ENCODE measurements around the gene ACSM4.
A peak's percentile ranks its signal among the peaks of the same experiment; 100 is the strongest.

ACSM4 gene

DNA sequence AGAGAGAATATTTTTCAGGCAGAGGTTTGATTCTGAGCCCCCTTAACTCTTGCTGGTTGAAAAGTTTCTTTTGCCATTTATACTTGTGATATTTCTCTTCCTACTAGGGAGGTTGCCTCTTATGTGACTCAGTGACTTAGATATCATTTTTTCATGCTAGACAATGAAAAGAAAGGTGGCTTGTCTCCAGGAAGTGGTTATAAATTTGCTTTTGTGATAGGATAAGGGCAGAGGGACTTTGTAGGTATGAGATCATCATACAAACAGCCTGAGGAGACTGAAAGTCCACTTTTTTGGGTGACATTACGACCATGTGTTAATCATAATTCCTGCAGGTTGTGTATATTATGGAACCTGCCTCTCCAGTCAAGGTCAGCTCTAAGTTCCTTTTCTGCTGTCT lies 35.8 kb downstream of the ACSM4 start:
- DNase-seq = no peak

GRCh38 chr12:7344833-7345606 lies 41.1 kb downstream of the ACSM4 start:
- no peak for DNase-seq

DNA sequence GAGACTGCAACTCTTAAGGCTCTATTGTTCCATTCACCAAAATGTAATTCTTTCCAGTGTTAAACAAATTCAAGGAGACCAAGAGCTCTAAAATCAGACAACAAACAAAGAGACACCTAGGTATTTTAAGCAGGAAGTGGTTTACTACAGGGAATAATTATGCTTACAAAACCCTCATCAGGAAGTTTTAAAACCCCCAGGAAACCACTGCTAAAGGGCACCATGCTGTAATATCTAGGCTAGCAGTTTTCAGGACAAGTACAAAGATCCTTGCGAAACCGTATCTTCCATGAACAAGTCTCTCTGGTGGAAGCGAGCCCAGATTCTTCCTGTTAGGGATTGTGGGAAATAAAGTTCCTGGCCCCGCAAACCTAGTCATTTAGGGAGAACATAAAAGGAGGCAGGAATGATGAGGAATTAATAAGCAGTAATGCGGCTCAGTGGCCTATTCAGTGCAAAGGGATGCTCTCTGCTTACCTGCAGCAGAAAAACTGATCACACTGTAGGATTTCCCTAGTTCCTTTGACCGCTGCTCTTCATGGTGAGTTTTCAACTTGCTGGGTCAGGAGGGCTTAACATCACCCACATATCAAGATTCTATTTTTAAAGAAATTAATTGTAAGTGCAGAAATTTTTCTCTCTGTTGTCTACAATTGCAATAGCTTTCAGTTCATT lies 42.8 kb downstream of the ACSM4 start:
- no peak for DNase-seq

- DNase-seq = no peak
Observed at GRCh38 chr12:7349418-7349817, 45.5 kb downstream of the ACSM4 start.

- DNase-seq = no peak
Observed at GRCh38 chr12:7351177-7351576, 47.3 kb downstream of the ACSM4 start.

DNA sequence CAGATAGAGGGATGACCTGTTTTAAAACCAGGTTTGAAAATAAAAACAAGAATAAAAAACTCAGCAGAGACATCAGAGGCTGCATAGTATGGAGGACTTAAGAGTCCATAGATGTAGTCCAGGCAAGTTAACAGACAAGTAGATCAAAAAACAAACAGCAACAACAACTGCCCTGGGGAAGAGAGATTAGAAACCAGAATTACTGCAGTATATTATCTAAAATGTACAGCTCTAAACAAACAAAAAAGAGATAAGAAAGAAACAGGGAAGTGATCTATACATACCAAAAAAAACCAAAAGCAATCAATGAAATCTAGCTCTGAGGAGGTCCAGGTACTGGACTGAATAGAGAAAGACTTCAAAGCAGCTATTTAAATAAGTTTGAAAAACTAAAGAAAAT lies 48.8 kb downstream of the ACSM4 start:
- no peak for DNase-seq

DNA sequence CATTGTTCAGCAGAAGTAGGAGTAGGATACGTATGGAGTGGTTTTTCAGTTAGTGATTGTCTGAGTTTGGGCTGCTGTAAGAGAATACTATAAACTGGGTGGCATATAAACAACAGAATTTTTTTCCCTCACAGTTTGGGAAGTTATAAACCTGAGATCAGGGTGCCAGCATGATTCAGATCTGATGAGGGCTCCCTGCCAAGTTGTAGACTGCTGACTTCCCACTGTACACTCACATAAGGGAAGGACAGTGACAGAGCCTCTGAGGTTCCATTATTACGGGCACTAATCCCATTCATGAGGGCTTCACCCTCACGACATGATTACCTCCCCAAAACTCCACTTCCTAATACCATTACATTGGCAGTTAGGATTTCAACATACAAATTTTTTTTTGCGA lies 50.7 kb downstream of the ACSM4 start:
- no peak for DNase-seq

GRCh38 chr12:7361265-7361664 lies 57.4 kb downstream of the ACSM4 start:
- no peak for DNase-seq

- no peak for DNase-seq
Observed at GRCh38 chr12:7362734-7363133, 58.9 kb downstream of the ACSM4 start.

GRCh38 chr12:7369274-7369729 lies 65.4 kb downstream of the ACSM4 start:
- peak; percentile 98 for DNase-seq

GRCh38 chr12:7373226-7373625 lies 69.4 kb downstream of the ACSM4 start:
- DNase-seq = no peak

- peak; percentile 89 for DNase-seq
Observed at GRCh38 chr12:7374423-7375144, 70.7 kb downstream of the ACSM4 start.

DNA sequence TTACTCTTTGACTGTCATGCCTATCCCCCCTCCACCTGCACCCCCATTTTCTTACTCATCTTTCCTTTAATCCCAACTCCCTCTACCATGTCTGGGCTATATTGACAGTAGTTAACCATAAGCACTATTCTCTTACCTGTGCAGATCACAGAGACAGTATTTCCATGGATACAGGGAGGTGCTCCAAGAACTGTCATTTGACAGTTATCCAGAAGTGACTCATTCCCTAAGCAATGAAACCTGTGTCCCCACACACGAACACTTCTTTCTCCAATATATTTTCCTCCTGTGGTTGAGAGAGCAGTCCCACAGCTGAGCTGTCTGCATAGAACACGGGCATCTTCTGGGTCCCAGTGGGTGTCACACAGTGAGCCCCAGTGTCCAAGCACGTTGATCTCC lies 71.3 kb downstream of the ACSM4 start:
- peak; percentile 68 for DNase-seq

GRCh38 chr12:7376196-7376595 lies 72.3 kb downstream of the ACSM4 start:
- no peak for DNase-seq
